Measurements from ENCODE around the gene AMD1.

AMD1 gene

GRCh38 chr6:110849781-110850180 lies 24.8 kb upstream of the AMD1 start:
- H4K20me1 ChIP-seq (ENCODE audit: low read depth, low read length): no peaks in the 10 kb centered on the region
- no peaks in the 10 kb centered on the region for H3K27me3 ChIP-seq (ENCODE audit: low read length)
- H3K9me2 ChIP-seq (replicated peaks; ENCODE audit: insufficient read depth, low read length): no peaks in the 10 kb centered on the region
- no peak overlapping the region for H2AFZ ChIP-seq (ENCODE audit: low read depth, low read length, severe bottlenecking)
- no peak overlapping the region for H3K9ac ChIP-seq (ENCODE audit: low read length)
- no peak overlapping the region for H3K4me2 ChIP-seq (ENCODE audit: low read depth, low read length, poor library complexity, severe bottlenecking)
- TF ChIP-seq EZH2phosphoT487 (conservative IDR thresholded peaks at IDR 0.05; ENCODE audit: low read length): no peak
- TF ChIP-seq, protein P1, sequence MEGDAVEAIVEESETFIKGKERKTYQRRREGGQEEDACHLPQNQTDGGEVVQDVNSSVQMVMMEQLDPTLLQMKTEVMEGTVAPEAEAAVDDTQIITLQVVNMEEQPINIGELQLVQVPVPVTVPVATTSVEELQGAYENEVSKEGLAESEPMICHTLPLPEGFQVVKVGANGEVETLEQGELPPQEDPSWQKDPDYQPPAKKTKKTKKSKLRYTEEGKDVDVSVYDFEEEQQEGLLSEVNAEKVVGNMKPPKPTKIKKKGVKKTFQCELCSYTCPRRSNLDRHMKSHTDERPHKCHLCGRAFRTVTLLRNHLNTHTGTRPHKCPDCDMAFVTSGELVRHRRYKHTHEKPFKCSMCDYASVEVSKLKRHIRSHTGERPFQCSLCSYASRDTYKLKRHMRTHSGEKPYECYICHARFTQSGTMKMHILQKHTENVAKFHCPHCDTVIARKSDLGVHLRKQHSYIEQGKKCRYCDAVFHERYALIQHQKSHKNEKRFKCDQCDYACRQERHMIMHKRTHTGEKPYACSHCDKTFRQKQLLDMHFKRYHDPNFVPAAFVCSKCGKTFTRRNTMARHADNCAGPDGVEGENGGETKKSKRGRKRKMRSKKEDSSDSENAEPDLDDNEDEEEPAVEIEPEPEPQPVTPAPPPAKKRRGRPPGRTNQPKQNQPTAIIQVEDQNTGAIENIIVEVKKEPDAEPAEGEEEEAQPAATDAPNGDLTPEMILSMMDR (IDR thresholded peaks at IDR 0.05; ENCODE audit: insufficient read depth, low read length, poor library complexity, severe bottlenecking): no peak
- no peaks in the 10 kb centered on the region for H3F3A ChIP-seq (ENCODE audit: insufficient read depth)
- no peaks in the 10 kb centered on the region for H3K36me3 ChIP-seq (ENCODE audit: low read length)
- no peak overlapping the region for H3K4me3 ChIP-seq (ENCODE audit: insufficient read depth, low read length, poor library complexity, severe bottlenecking)
- H3K9me3 ChIP-seq (ENCODE audit: insufficient read depth, low read length): no peaks in the 10 kb centered on the region
- no peaks in the 10 kb centered on the region for H3K79me2 ChIP-seq (ENCODE audit: insufficient read depth, low read length)
- H3K27ac ChIP-seq (ENCODE audit: low read depth, low read length): no peak overlapping the region

- no peak overlapping the region for H3K27ac ChIP-seq (ENCODE audit: low read depth, low read length)
- H3F3A ChIP-seq (ENCODE audit: insufficient read depth): no peaks in the 10 kb centered on the region
- TF ChIP-seq, protein P1 (IDR thresholded peaks at IDR 0.05; ENCODE audit: insufficient read depth, low read length, poor library complexity, severe bottlenecking): no peak
- TF ChIP-seq EZH2phosphoT487 (conservative IDR thresholded peaks at IDR 0.05; ENCODE audit: low read length): no peak
- no peaks in the 10 kb centered on the region for H3K36me3 ChIP-seq (ENCODE audit: low read length)
- no peaks in the 10 kb centered on the region for H4K20me1 ChIP-seq (ENCODE audit: low read depth, low read length)
- no peaks in the 10 kb centered on the region for H3K9me2 ChIP-seq (replicated peaks; ENCODE audit: insufficient read depth, low read length)
- no peaks in the 10 kb centered on the region for H3K9me3 ChIP-seq (ENCODE audit: insufficient read depth, low read length)
- H2AFZ ChIP-seq (ENCODE audit: low read depth, low read length, severe bottlenecking): no peak overlapping the region
- H3K4me3 ChIP-seq (ENCODE audit: insufficient read depth, low read length, poor library complexity, severe bottlenecking): no peak overlapping the region
- no peak overlapping the region for H3K9ac ChIP-seq (ENCODE audit: low read length)
- H3K79me2 ChIP-seq (ENCODE audit: insufficient read depth, low read length): no peaks in the 10 kb centered on the region
- H3K27me3 ChIP-seq (ENCODE audit: low read length): no peaks in the 10 kb centered on the region
- no peak overlapping the region for H3K4me2 ChIP-seq (ENCODE audit: low read depth, low read length, poor library complexity, severe bottlenecking)
These were observed 21.8 kb upstream of the AMD1 start for GRCh38 chr6:110852773-110853172.

- Histone ChIP-seq H3K4me3 (ENCODE audit: insufficient read depth, low read length, poor library complexity, severe bottlenecking) (no peak overlapping the region), H3K9me2 (replicated peaks; ENCODE audit: insufficient read depth, low read length) (no peaks in the 10 kb centered on the region), H4K20me1 (ENCODE audit: low read depth, low read length) (no peaks in the 10 kb centered on the region), H3K79me2 (ENCODE audit: insufficient read depth, low read length) (no peaks in the 10 kb centered on the region), H3K9me3 (ENCODE audit: insufficient read depth, low read length) (no peaks in the 10 kb centered on the region), H2AFZ (ENCODE audit: low read depth, low read length, severe bottlenecking) (no peak overlapping the region), H3F3A (ENCODE audit: insufficient read depth) (no peaks in the 10 kb centered on the region), H3K4me2 (ENCODE audit: low read depth, low read length, poor library complexity, severe bottlenecking) (no peak overlapping the region), H3K27ac (ENCODE audit: low read depth, low read length) (no peak overlapping the region), H3K9ac (ENCODE audit: low read length) (no peak overlapping the region), H3K36me3 (ENCODE audit: low read length) (no peaks in the 10 kb centered on the region), H3K27me3 (ENCODE audit: low read length) (no peaks in the 10 kb centered on the region)
- no peak for TF ChIP-seq EZH2phosphoT487 (conservative IDR thresholded peaks at IDR 0.05; ENCODE audit: low read length)
- TF ChIP-seq, protein P1 (IDR thresholded peaks at IDR 0.05; ENCODE audit: insufficient read depth, low read length, poor library complexity, severe bottlenecking): no peak
These were observed 20.7 kb upstream of the AMD1 start for GRCh38 chr6:110853754-110854477.

Data from SU-DHL-6 (cell line).